NT2/D1 (cell line): ENCODE measurements around the gene CLEC3B.

Source experiments
- DNase-seq: peaks from one replicate; pipeline ENCODE4 v3.0.0-alpha.2; 2011; ENCODE audit warnings: low read depth, low spot score
- H3K27me3 ChIP-seq: 2 replicates; pipeline ENCODE4 v1.6.0; 2011; ENCODE audit warnings: mild to moderate bottlenecking; ENCODE audit not compliant: insufficient read length, insufficient read depth
- H3K36me3 ChIP-seq: 2 replicates; pipeline ENCODE4 v1.6.1; 2011; ENCODE audit warnings: mild to moderate bottlenecking, low read length, mixed read lengths; ENCODE audit not compliant: insufficient read depth, insufficient read length
- H3K4me1 ChIP-seq: 2 replicates; pipeline ENCODE4 v1.5.1; 2011; ENCODE audit not compliant: insufficient read depth, insufficient read length
- H3K4me3 ChIP-seq: 2 replicates; pipeline ENCODE4 v1.5.1; 2011; ENCODE audit warnings: low read depth; ENCODE audit not compliant: insufficient read length
- H3K9ac ChIP-seq: 2 replicates; pipeline ENCODE4 v1.6.0; 2011; ENCODE audit warnings: low read depth; ENCODE audit not compliant: insufficient read length
- H3K9me3 ChIP-seq: 2 replicates; pipeline ENCODE4 v1.5.1; 2011; ENCODE audit warnings: mild to moderate bottlenecking, low read length; ENCODE audit not compliant: insufficient read depth
- SUZ12 ChIP-seq: IDR thresholded peaks from 2 replicates; pipeline ENCODE4 v1.6.1; 2011; ENCODE audit not compliant: insufficient read length, insufficient read depth; ENCODE audit errors: extremely low read depth
- YY1 ChIP-seq: IDR thresholded peaks from 2 replicates; pipeline ENCODE4 v1.6.1; 2011; ENCODE audit not compliant: insufficient read length, insufficient read depth
- ZNF274 ChIP-seq: IDR thresholded peaks from 2 replicates; pipeline ENCODE4 v1.6.1; 2011; ENCODE audit warnings: mild to moderate bottlenecking, low read depth, low read length

Gene CLEC3B

DNA sequence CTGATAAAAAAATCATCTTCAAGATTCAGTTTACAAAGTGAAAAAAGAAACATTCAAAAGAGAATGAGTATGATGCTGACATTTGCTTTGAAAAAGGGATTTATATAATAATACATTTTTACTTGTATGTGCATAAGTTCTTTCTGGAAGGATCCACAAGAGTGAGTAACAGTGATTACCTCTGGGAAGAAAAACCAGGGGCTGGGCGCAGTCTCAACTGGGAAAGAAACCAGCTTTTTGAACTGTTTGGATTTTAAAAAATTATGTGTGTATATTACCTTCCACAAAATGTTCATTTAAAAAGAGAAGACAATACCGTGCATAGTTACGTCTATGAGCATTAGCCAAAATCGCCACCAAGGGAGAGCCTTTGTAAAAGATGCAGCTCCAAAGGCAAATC lies 1.3 kb downstream of the CLEC3B start:
- no peak for DNase-seq
- no peaks in the 10 kb centered on the region for H3K9me3 ChIP-seq
- H3K36me3 ChIP-seq = no peaks in the 10 kb centered on the region
- TF ChIP-seq ZNF274 = no peak
- no peak for TF ChIP-seq SUZ12
- no peak for TF ChIP-seq YY1
- H3K27me3 ChIP-seq = no peaks in the 10 kb centered on the region
- H3K9ac ChIP-seq = no peak overlapping the region
- H3K4me3 ChIP-seq = no peak overlapping the region
- peaks cover 6% of the 10 kb centered on the region for H3K4me1 ChIP-seq

DNA sequence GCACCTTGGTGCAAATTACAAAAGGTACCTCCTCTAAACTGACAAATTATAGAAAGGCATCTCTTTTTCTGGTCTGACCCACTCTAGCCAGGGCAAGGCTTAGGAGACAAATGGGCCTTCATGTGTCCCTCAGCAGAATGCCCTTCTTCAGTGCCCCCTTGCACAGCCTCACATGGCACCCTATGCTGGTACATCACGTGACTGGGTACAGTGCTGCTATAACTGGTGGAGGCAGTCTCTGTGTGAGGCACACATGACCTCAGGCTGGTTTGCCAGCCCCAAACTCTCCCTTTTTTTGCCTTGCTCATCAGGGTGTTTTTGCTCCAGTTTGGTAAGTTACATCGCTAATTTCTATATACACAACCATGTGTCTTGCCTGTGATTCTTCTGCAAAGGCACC lies 3.1 kb downstream of the CLEC3B start:
- Histone ChIP-seq H3K27me3 (peaks cover 7% of the 10 kb centered on the region), H3K9ac (no peak overlapping the region), H3K9me3 (no peaks in the 10 kb centered on the region), H3K4me1 (peaks cover 6% of the 10 kb centered on the region), H3K4me3 (no peak overlapping the region), H3K36me3 (no peaks in the 10 kb centered on the region)
- TF ChIP-seq ZNF274 = no peak
- no peak for TF ChIP-seq YY1
- no peak for DNase-seq

DNA sequence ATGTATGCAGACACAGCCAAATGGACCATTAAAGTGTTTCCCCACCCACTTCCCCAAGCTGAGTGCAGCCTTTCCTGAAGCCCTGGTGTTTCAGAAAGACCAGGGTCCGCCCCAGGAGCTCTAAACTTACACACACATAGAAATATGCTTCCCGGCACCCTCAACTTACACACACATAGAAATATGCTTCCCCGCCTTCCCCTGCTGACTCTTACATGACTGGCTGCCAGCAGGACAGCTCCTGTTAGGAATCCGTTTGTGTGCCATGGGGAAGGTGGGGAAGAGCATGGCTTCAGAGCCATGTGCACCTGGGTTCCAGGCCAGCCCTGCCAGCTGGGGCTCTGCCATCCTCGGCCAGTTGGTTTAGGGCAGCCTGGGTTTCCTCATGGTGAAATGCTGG lies 3.6 kb downstream of the CLEC3B start:
- peaks cover 6% of the 10 kb centered on the region for H3K4me1 ChIP-seq
- no peak overlapping the region for H3K4me3 ChIP-seq
- no peak overlapping the region for H3K9ac ChIP-seq
- no peak for DNase-seq
- no peak for TF ChIP-seq SUZ12
- TF ChIP-seq YY1 = no peak
- no peak for TF ChIP-seq ZNF274
- H3K9me3 ChIP-seq = no peaks in the 10 kb centered on the region
- H3K36me3 ChIP-seq = no peaks in the 10 kb centered on the region
- peaks cover 11% of the 10 kb centered on the region for H3K27me3 ChIP-seq

DNA sequence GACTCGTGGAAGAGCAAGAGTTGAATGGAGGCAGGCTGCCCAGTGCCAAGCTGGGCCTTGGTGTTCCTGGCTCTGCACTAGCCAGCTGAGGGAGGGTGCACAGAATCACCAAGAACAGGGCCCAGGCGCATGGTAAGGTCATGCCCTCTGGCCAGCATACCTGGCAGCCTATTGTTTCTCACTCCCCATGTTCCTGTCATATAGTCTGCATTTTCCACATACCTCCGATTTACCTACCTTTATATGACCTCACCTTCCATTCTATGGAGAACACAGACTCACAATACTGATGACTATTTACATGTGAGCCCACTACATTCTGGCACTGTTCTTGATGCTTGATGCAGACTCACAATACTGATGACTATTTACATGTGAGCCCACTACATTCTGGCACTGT lies 5.4 kb downstream of the CLEC3B start:
- no peaks in the 10 kb centered on the region for H3K36me3 ChIP-seq
- DNase-seq = no peak
- H3K9ac ChIP-seq = no peak overlapping the region
- H3K4me3 ChIP-seq = no peak overlapping the region
- H3K9me3 ChIP-seq = no peaks in the 10 kb centered on the region
- H3K4me1 ChIP-seq = peaks cover 12% of the 10 kb centered on the region
- TF ChIP-seq YY1 = no peak
- TF ChIP-seq SUZ12 = no peak
- TF ChIP-seq ZNF274 = no peak
- H3K27me3 ChIP-seq = peaks cover 28% of the 10 kb centered on the region

DNA sequence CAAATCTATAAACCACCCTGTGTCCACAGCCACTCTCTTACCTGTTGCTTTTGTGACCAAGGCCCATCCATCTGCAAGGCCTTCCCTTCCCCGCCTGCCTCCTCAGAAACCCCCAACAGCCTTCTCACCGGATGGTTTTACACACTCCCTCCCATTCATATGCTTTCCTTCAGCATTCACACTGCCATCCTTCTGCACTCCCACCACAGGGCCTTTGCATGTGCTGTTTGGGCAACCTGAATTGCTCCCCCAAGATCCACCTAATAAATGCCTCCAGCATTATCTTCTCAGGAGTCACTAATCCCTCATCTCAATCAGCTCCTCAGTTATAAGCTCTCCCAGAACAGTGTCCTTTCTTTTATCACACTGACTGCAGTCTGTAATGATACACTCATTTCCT lies 6.0 kb downstream of the CLEC3B start:
- no peak overlapping the region for H3K4me3 ChIP-seq
- TF ChIP-seq SUZ12 (no peak), YY1 (no peak), ZNF274 (no peak)
- H3K36me3 ChIP-seq = no peaks in the 10 kb centered on the region
- H3K9ac ChIP-seq = no peak overlapping the region
- DNase-seq = no peak
- H3K9me3 ChIP-seq = no peaks in the 10 kb centered on the region
- H3K4me1 ChIP-seq = peaks cover 12% of the 10 kb centered on the region
- H3K27me3 ChIP-seq = peaks cover 34% of the 10 kb centered on the region

DNA sequence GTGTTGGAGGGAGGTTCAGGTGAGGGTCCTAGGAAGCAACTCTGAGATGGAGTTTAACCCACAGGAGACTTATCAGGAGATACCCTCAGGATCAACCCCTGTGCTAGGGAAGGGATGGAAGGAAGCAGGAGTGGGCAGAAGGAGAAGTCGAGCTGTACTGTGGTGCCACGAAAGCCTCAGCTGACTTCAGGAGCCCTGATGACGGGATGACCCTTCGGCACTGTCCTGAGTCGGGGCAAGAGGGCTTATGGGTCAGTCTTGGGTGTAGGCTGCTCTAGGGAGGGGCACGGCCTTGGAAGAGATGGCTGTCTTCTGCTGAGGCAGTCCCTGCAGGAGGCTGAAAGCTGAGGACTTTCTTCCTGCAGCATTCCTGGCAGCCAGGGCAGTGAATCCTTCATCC lies 7.7 kb downstream of the CLEC3B start:
- no peak for DNase-seq
- H3K36me3 ChIP-seq = no peaks in the 10 kb centered on the region
- peaks cover 34% of the 10 kb centered on the region for H3K27me3 ChIP-seq
- peaks cover 12% of the 10 kb centered on the region for H3K4me1 ChIP-seq
- H3K9ac ChIP-seq = no peak overlapping the region
- no peaks in the 10 kb centered on the region for H3K9me3 ChIP-seq
- H3K4me3 ChIP-seq = no peak overlapping the region
- TF ChIP-seq ZNF274 = no peak
- no peak for TF ChIP-seq YY1
- TF ChIP-seq SUZ12 = no peak

DNA sequence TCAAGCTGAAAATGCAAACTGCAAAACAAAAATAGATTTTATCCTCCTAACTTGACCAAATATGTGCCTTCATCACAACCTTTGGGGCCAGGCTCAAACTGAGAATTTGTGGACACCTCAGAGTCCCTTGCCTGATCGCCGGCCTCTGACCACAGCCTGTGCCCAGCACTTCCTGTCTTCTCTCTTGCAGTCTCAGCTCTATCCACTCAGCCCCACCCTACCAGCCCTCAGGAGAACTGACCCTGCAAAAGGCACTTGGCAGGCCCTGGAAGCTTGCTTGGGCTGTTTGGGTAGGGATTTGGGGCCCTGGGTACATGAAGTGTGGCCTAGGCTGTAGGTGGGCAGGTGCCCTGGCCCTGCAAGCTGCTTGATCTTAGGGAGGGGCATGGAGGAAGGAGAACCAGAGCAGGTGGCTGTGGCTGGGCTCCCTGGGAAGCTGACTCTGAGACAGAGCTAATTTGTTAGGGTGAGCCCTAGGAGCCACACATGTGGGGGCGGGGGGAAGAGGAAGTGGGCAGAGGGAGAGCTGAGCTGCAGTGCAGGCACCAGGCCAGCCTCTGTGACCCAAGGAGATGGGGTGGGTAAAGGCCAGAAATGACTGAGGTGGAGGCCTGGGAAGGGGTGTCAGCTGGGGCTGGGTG lies 8.6 kb downstream of the CLEC3B start:
- H3K36me3 ChIP-seq = no peaks in the 10 kb centered on the region
- TF ChIP-seq SUZ12 (no peak), ZNF274 (no peak), YY1 (no peak)
- no peak overlapping the region for H3K4me3 ChIP-seq
- no peaks in the 10 kb centered on the region for H3K9me3 ChIP-seq
- H3K27me3 ChIP-seq = peaks cover 34% of the 10 kb centered on the region
- DNase-seq = no peak
- H3K4me1 ChIP-seq = peaks cover 12% of the 10 kb centered on the region
- no peak overlapping the region for H3K9ac ChIP-seq
